Measurements from ENCODE around the gene CEACAM5.

- TF ChIP-seq CTCF (IDR thresholded peaks at IDR 0.05; ENCODE audit: insufficient read depth, low read length, poor library complexity, severe bottlenecking) = no peak
- TF ChIP-seq EZH2phosphoT487 (conservative IDR thresholded peaks at IDR 0.05; ENCODE audit: low read length) = no peak
Observed at GRCh38 chr19:41744850-41745249, 36.4 kb downstream of the CEACAM5 start.
